GM21390 (cell line): ENCODE data around the gene COL24A1.
"Not testable (repeated sequence)": the region's sequence is repeated elsewhere in the genome, so short reads cannot be mapped to it uniquely, and the experiment has no call there.

Experiments
- ATAC-seq: cut with Tn5 transposase; IDR thresholded peaks from one replicate; pipeline ENCODE4 v1.9.1; 2021; ENCODE audit not compliant: unreplicated experiment

COL24A1 gene

GRCh38 chr1:86153836-86154235 is 2.7 kb downstream of the COL24A1 start:
- no peak for ATAC-seq

GRCh38 chr1:86152887-86153286 is 3.7 kb downstream of the COL24A1 start:
- ATAC-seq = no peak

GRCh38 chr1:86151427-86151826 is 5.1 kb downstream of the COL24A1 start:
- no peak for ATAC-seq

- ATAC-seq = no peak
These were observed 6.0 kb downstream of the COL24A1 start for GRCh38 chr1:86150553-86151055.

GRCh38 chr1:86149591-86149990 is 7.0 kb downstream of the COL24A1 start:
- ATAC-seq = no peak

- no peak for ATAC-seq
These were observed 8.8 kb downstream of the COL24A1 start for GRCh38 chr1:86147755-86148154.

- no peak for ATAC-seq
These were observed 10.0 kb downstream of the COL24A1 start for GRCh38 chr1:86146566-86146965.

GRCh38 chr1:86140281-86140880 is 16.2 kb downstream of the COL24A1 start:
- no peak for ATAC-seq

GRCh38 chr1:86138746-86139145 is 17.8 kb downstream of the COL24A1 start:
- no peak for ATAC-seq

- ATAC-seq = no peak
These were observed 19.1 kb downstream of the COL24A1 start for GRCh38 chr1:86137436-86137835.

GRCh38 chr1:86119214-86119764 is 37.3 kb downstream of the COL24A1 start:
- no peak for ATAC-seq

GRCh38 chr1:86114816-86115400 is 41.7 kb downstream of the COL24A1 start:
- no peak for ATAC-seq

GRCh38 chr1:86114236-86114635 is 42.3 kb downstream of the COL24A1 start:
- ATAC-seq = no peak

- not testable (repeated sequence) for ATAC-seq
These were observed 45.0 kb downstream of the COL24A1 start for GRCh38 chr1:86111590-86111989.

- no peak for ATAC-seq
These were observed 46.0 kb downstream of the COL24A1 start for GRCh38 chr1:86110451-86111129.

GRCh38 chr1:86105533-86105866 is 51.1 kb downstream of the COL24A1 start:
- ATAC-seq = no peak

GRCh38 chr1:86104606-86105532 is 51.7 kb downstream of the COL24A1 start:
- ATAC-seq = no peak

- no peak for ATAC-seq
These were observed 55.0 kb downstream of the COL24A1 start for GRCh38 chr1:86101616-86102015.

GRCh38 chr1:86100401-86100800 is 56.2 kb downstream of the COL24A1 start:
- ATAC-seq = no peak

GRCh38 chr1:86089765-86090164 is 66.8 kb downstream of the COL24A1 start:
- no peak for ATAC-seq
